GM19455 (cell line): ENCODE measurements around the gene EFCAB11.

ENCODE experiments used
- ATAC-seq: cut with Tn5 transposase; IDR thresholded peaks from one replicate; pipeline ENCODE4 v1.9.1; 2021; ENCODE audit not compliant: unreplicated experiment

Gene EFCAB11

DNA sequence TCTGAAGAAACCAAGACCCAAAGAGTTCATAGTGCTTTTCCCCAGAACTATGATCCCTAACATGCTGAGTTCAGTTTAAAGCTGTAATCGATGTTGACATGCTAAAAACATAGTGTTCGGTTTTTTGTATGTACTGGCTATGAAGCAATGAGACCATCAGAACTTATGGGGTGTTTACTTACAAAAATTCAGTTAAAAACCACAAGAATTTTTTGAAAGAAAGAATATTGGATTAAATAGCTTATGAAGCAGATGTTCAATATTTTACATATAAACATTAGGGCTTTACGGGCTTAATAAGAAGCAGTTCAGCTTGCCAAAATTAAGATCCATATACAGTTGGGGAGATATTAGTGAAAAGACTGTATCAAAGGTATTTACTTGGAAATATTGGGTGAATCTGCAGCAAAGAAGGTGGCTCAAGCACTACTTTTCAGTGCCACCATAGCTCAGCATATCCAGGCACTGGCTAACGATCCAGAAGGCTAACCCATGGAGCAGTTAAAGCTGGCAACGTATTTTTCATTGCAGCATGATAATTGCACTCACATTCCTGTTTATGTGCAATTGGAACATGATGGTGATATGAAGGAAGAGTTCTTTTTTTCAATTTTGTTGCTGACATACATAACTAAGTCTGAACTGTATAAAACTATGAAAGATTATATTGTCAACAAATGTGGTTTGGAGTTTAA lies 125.9 kb downstream of the EFCAB11 start:
- no peak for ATAC-seq

DNA sequence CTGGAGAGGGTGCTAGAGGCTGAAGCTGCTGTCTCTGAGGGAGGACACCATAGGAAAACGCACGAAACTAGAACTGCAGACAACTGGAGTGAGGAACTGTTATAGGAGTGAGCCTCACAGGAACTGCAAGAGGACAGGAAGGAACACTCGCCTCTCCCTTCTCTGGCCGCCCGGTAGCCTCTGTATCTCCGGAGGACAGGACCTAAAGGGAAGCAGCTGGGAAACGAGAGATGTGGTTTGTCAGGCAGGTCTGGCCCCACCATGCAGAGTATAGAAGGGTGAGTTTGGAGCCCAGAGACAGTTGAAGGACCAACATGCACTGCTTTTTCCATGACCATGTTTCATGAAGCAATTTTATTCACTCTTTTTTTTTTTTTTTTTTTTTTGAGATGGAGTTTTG lies 127.3 kb downstream of the EFCAB11 start:
- ATAC-seq: no peak

DNA sequence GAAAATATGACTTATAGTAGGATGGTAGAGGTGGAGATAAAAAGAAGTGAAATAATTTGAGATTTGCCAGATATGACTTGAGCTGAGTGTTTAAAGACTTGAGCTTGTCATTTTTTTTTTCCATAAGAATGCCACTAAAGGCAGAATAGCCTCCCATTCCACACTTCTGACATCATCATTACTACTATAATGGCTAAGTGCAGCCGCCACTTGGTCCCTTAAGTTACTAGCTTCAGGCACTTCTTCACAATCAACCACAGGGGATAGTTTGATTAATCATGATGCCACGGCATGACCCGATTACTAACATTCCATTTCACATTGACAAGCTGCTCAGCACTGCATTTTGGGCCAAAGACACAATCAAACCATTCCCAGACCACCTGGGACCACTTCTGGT lies 127.9 kb downstream of the EFCAB11 start:
- ATAC-seq: no peak

- no peak for ATAC-seq
Measured at GRCh38 chr14:89823743-89824142, 130.8 kb downstream of the EFCAB11 start.

DNA sequence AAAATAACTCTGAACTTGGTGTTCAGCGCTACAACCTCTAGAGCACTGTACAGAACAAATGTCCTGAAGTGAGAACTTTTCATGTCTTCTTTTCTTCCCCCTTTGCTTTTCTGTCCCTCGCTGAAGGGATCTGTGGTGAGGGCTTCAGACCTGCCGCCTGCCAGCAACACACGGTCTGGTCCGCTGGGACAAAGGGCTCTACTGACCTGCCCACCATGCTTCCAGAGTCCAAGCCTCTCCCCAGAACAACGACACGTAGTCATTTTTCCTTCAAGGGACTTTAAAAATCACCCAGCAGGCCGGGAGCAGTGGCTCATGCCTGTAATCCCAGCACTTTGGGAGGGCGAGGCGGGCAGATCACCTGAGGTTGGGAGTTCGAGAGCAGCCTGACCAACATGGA lies 140.4 kb downstream of the EFCAB11 start:
- ATAC-seq: no peak

- no peak for ATAC-seq
Measured at GRCh38 chr14:89813617-89814031, 140.9 kb downstream of the EFCAB11 start.

DNA sequence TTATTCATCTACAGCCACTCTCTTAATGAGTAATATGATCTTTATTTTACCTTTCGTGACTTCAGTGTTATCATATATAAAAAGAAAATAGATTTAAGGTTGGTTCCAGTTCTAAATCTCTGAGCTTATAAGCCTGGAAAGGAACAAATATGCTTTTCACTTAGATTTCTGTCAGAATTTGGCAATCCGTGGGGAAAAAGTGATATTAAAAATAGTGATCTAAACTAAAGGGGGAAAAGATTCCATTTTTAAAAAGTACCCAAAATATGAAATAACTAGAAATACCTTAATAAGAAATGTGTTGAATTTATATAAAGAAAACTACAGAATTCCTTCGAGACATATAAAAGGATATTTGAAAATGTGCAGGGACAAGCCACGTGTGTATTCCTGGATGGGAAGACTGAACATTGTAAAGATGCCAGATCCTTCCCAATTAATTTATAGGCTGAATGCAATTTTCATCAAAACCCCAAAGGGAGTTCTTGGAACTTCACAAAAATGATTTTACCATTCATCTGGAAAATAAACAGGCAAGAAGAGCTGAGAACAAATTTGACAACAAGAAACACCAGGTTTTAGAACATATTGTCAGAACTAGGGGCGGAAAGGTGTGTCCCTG lies 142.5 kb downstream of the EFCAB11 start:
- ATAC-seq: no peak

DNA sequence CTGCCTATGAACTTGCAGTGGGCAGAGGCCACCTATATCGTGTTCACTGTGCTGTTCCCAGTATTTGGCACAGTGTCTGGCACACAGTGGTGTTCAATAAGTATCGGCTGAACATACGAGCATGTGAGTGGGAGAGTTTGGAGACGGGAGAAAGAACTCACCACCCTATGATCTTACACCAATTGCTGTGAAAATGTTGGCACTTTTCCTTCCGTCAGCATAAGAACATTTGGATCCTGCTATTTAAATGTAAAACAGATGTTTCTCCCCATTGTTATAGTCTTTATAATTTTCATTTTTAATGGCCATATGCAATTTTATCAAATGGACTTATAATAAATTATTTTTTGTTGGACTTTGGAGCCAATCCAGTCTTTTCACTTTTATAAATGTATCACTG lies 144.4 kb downstream of the EFCAB11 start:
- ATAC-seq: no peak

DNA sequence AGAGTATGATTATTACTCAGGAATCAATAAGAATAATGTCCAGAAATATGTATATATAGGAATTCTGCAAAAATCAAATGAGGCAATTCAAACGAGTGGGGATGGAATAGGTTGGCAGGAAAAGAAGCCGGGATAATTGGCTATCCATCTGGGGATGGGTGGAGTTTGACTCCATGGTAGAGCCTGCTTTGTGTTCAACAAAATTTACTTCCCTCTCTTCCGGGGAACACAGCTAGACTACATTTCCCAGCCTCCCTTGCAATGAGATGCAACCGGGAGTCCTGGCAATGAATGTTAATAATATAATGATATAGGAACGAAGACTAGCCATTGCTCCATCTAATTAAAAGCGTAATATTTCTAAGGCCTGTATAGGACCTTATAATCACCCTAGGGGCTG lies 146.6 kb downstream of the EFCAB11 start:
- no peak for ATAC-seq

- ATAC-seq: no peak
Measured at GRCh38 chr14:89807151-89807550, 147.4 kb downstream of the EFCAB11 start.

GRCh38 chr14:89806451-89806850 lies 148.1 kb downstream of the EFCAB11 start:
- no peak for ATAC-seq

DNA sequence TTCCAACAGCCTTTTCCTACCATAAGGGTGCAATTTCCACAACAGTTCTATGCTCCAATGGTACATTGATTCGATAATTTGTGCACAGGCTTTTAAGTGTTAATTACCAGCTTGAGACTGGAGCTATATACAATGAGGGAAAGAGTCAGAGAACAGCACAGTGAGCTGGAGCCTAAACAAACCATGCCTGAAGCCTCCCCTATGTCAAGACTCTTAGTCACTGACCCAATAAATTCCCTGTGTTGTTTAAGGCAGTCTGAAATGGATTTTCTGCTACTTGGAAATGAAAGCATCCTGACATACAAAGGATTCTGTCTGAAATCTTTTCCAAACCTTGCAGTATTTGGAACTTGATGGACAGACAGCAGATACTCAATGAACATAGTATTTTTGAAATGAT lies 149.0 kb downstream of the EFCAB11 start:
- no peak for ATAC-seq

- no peak for ATAC-seq
Measured at GRCh38 chr14:89803542-89803941, 151.0 kb downstream of the EFCAB11 start.

DNA sequence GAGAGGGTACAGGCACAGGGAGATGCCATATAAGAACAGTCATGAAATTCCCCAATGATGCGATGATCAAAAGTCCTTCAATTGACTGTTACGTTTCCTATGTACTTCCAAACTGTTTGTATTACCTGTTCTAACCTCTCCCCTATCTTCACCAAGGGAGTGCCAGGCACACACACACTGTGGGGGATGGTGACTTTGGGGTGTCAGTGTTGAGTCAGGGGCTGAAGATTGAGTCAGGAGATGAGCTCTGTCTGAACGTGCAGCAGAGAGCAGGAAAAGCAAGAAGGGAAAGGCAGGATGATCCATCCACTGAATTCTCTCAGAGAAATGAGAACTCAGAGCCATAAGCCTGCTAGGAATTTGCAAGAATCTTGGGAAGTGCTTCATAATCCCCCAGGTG lies 153.4 kb downstream of the EFCAB11 start:
- no peak for ATAC-seq

- ATAC-seq: no peak
Measured at GRCh38 chr14:89798212-89798773, 156.2 kb downstream of the EFCAB11 start.

DNA sequence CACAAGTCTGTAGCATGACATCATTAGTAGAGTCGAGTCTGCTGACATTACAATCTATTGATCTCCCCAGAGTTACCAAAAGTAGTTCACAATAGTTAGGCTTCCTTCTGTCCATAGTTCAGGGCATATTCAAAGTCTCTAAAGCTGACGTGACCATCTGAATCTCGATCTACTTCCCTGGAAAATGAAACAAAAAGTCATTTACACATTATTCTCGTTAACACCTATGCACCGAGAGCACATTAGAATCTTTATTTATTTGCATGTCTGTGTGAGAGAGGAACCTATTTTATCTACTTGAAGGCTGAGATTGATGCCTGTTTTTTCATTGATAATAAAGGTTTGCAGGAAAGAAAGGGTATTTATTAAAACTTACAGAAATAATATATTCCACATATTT lies 157.4 kb downstream of the EFCAB11 start:
- ATAC-seq: no peak

GRCh38 chr14:89794096-89794495 lies 160.4 kb downstream of the EFCAB11 start:
- ATAC-seq: no peak

- no peak for ATAC-seq
Measured at GRCh38 chr14:89793367-89793716, 161.2 kb downstream of the EFCAB11 start.

GRCh38 chr14:89792489-89793366 lies 161.8 kb downstream of the EFCAB11 start:
- no peak for ATAC-seq

DNA sequence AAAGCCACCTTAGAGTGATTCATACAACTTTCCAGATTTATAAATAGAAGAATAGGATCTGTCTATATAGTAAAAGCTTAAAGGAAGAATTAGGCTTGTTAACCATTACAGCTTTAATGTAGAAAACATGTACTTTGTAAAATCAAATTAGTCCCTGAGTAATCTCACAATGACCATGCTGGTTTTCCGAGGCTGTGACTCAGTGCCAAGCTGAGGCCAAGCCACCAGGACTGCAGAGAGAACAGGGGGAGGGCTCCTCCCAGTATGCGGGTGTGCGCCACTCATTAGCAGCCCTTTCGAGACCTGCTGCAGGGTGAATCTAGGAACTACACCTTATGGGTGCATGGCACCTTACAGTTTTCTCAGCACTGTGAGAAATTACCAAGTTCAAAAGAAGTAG lies 167.0 kb downstream of the EFCAB11 start:
- ATAC-seq: no peak

GRCh38 chr14:89781046-89781445 lies 173.5 kb downstream of the EFCAB11 start:
- ATAC-seq: no peak

- no peak for ATAC-seq
Measured at GRCh38 chr14:89779707-89780106, 174.8 kb downstream of the EFCAB11 start.
